Activated CD8-positive, alpha-beta memory T cell treated with anti-CD3 and anti-CD28 coated beads, Interleukin-2, amount 50 U/mL, for 1 hour (primary cell): ENCODE data around the gene IGFLR1.
A peak's percentile ranks its signal among the peaks of the same experiment; 100 is the strongest.

ENCODE experiments used
- DNase-seq: peaks from one replicate; pipeline ENCODE4 v3.0.0-alpha.2; 2020; ENCODE audit errors: extremely low read depth

IGFLR1 gene

GRCh38 chr19:35723671-35724070, 18.6 kb downstream of the IGFLR1 start:
- no peak for DNase-seq

GRCh38 chr19:35722897-35723296, 19.4 kb downstream of the IGFLR1 start:
- no peak for DNase-seq

GRCh38 chr19:35722461-35722860, 19.8 kb downstream of the IGFLR1 start:
- no peak for DNase-seq

GRCh38 chr19:35721374-35721773, 20.9 kb downstream of the IGFLR1 start:
- DNase-seq: no peak

GRCh38 chr19:35720648-35721047, 21.6 kb downstream of the IGFLR1 start:
- no peak for DNase-seq

- no peak for DNase-seq
These were observed 22.1 kb downstream of the IGFLR1 start for GRCh38 chr19:35720163-35720524.

- DNase-seq: no peak
These were observed 22.7 kb downstream of the IGFLR1 start for GRCh38 chr19:35719402-35720162.

GRCh38 chr19:35718345-35719041, 23.8 kb downstream of the IGFLR1 start:
- DNase-seq: no peak

- DNase-seq: no peak
These were observed 24.4 kb downstream of the IGFLR1 start, which contains the start of gene KMT2B for GRCh38 chr19:35717665-35718344. Gene KMT2B (plus strand): TSS chr19:35718003. CDS start chr19:35718019, 16 bp downstream.

- DNase-seq: peak; percentile 90
These were observed 25.2 kb downstream of the IGFLR1 start for GRCh38 chr19:35716801-35717664.

- no peak for DNase-seq
These were observed 26.1 kb downstream of the IGFLR1 start for GRCh38 chr19:35715981-35716800.

- DNase-seq: no peak
These were observed 26.9 kb downstream of the IGFLR1 start for GRCh38 chr19:35715355-35715809.

- DNase-seq: no peak
These were observed 27.5 kb downstream of the IGFLR1 start for GRCh38 chr19:35714601-35715354.

- DNase-seq: no peak
These were observed 28.3 kb downstream of the IGFLR1 start for GRCh38 chr19:35713904-35714495.

- DNase-seq: no peak
These were observed 28.8 kb downstream of the IGFLR1 start for GRCh38 chr19:35713506-35713850.

GRCh38 chr19:35712567-35713505, 29.4 kb downstream of the IGFLR1 start:
- no peak for DNase-seq

GRCh38 chr19:35710784-35711723, 31.2 kb downstream of the IGFLR1 start:
- DNase-seq: no peak
